IMR-90 (cell line): ENCODE measurements around the gene FGF6. TPM values are rescaled to one million over a fixed set of nuclear protein-coding genes. Genes with fewer than 3 reads are reported as not detected.

Source experiments
- ATAC-seq: fragments of 200-7000 bp; cut with Tn5 transposase; 2 replicates; pipeline ENCODE4 v1.9.1; 2020; ENCODE audit warnings: low read depth, mild to moderate bottlenecking, moderate library complexity
- BruUV-seq: library from RNA; stranded (reverse); fragments of 400-500 nt; replicated peaks from 2 replicates; lab custom pipeline; 2021; lab: Mats Ljungman, UMichigan
- CTCF ChIA-PET: fragments of 300-600 bp; formaldehyde crosslinking; extraction: SDS; loops from one replicate; lab custom pipeline; 2021; ENCODE audit warnings: antibody characterized with exemption; lab: Yijun Ruan, JAX
- POLR2A ChIA-PET: fragments of 300-600 bp; sonication (Branson Sonifier 250); formaldehyde crosslinking; loops from one replicate; lab custom pipeline; 2022; ENCODE audit warnings: antibody characterized with exemption; ENCODE audit not compliant: unreplicated experiment; lab: Charles Lee
- DNase-seq: peaks from one replicate; pipeline ENCODE4 v3.0.0; 2013
- H2AFZ ChIP-seq: replicated peaks from 2 replicates; pipeline ENCODE3; 2013; ENCODE audit warnings: low read length, mild to moderate bottlenecking; ENCODE audit not compliant: poor library complexity
- H2AK5ac ChIP-seq: 2 replicates; pipeline ENCODE4 v1.6.1; 2013; ENCODE audit warnings: low read depth, low read length, inconsistent platforms
- H2AK9ac ChIP-seq: replicated peaks from 2 replicates; pipeline ENCODE3; 2013; ENCODE audit warnings: mild to moderate bottlenecking, low read depth, low read length, moderate library complexity; ENCODE audit not compliant: poor library complexity
- H2BK120ac ChIP-seq: 2 replicates; pipeline ENCODE4 v1.6.1; 2013; ENCODE audit warnings: low read depth, low read length, inconsistent platforms
- H2BK15ac ChIP-seq: 3 replicates; pipeline ENCODE4 v1.6.1; 2013; ENCODE audit warnings: low read depth, low read length, inconsistent platforms
- H2BK20ac ChIP-seq: 2 replicates; pipeline ENCODE4 v1.6.1; 2013; ENCODE audit warnings: low read depth, mild to moderate bottlenecking, inconsistent platforms, low read length, moderate library complexity
- H2BK5ac ChIP-seq: 2 replicates; pipeline ENCODE4 v1.6.1; 2013; ENCODE audit warnings: mild to moderate bottlenecking, low read depth, low read length, inconsistent platforms; ENCODE audit not compliant: poor library complexity, severe bottlenecking
- H3K14ac ChIP-seq: replicated peaks from 2 replicates; pipeline ENCODE4 v1.6.1; 2013; ENCODE audit warnings: low read depth, low read length, inconsistent platforms
- H3K18ac ChIP-seq: 2 replicates; pipeline ENCODE4 v1.6.1; 2013; ENCODE audit warnings: low read depth, low read length, control low read depth
- H3K23ac ChIP-seq: 2 replicates; pipeline ENCODE4 v1.6.1; 2013; ENCODE audit warnings: low read depth, low read length, inconsistent platforms
- H3K27ac ChIP-seq: 2 replicates; pipeline ENCODE4 v1.5.1; 2013; ENCODE audit warnings: mild to moderate bottlenecking, control low read depth, low read length; ENCODE audit not compliant: insufficient read depth
- H3K27me3 ChIP-seq: 2 replicates; pipeline ENCODE4 v1.6.1; 2013; ENCODE audit warnings: low read length; ENCODE audit not compliant: control insufficient read depth, insufficient read depth
- H3K36me3 ChIP-seq: 2 replicates; pipeline ENCODE4 v1.6.1; 2013; ENCODE audit warnings: low read length, mixed read lengths; ENCODE audit not compliant: control insufficient read depth, insufficient read depth
- H3K4ac ChIP-seq: 2 replicates; pipeline ENCODE4 v1.6.1; 2013; ENCODE audit warnings: low read depth, low read length, inconsistent platforms
- H3K4me1 ChIP-seq: 2 replicates; pipeline ENCODE4 v1.6.1; 2013; ENCODE audit warnings: low read length, mixed read lengths; ENCODE audit not compliant: control insufficient read depth, insufficient read depth
- H3K4me2 ChIP-seq: 2 replicates; pipeline ENCODE4 v1.6.1; 2013; ENCODE audit warnings: low read depth, mild to moderate bottlenecking, control low read depth, low read length, moderate library complexity
- H3K4me3 ChIP-seq: 2 replicates; pipeline ENCODE4 v1.5.1; 2013; ENCODE audit warnings: low read depth, mild to moderate bottlenecking, control low read depth, low read length, moderate library complexity; ENCODE audit not compliant: insufficient read depth
- H3K56ac ChIP-seq: 2 replicates; pipeline ENCODE4 v1.6.1; 2013; ENCODE audit warnings: low read length, inconsistent platforms; ENCODE audit not compliant: insufficient read depth; ENCODE audit errors: extremely low read depth
- H3K79me1 ChIP-seq, 2 experiments: 2 replicates each; pipeline ENCODE4 v1.6.1; 2013; ENCODE audit warnings: low read length in 2 of 2, inconsistent platforms in 1 of 2, low read depth in 1 of 2
- H3K9ac ChIP-seq: 2 replicates; pipeline ENCODE4 v1.6.1; 2013; ENCODE audit warnings: low read depth, low read length, control low read depth
- H3K9me1 ChIP-seq: 2 replicates; pipeline ENCODE4 v1.6.1; 2013; ENCODE audit warnings: low read length, inconsistent platforms; ENCODE audit not compliant: insufficient read depth
- H3K9me3 ChIP-seq: 2 replicates; pipeline ENCODE4 v1.6.1; 2013; ENCODE audit warnings: low read length; ENCODE audit not compliant: control insufficient read depth, insufficient read depth
- H4K20me1 ChIP-seq: 2 replicates; pipeline ENCODE4 v1.6.1; 2013; ENCODE audit warnings: low read length, inconsistent platforms; ENCODE audit not compliant: insufficient read depth
- H4K5ac ChIP-seq: 2 replicates; pipeline ENCODE4 v1.6.1; 2013; ENCODE audit warnings: mild to moderate bottlenecking, low read depth, low read length, control low read depth
- H4K8ac ChIP-seq, 2 experiments: 2 replicates each; pipeline ENCODE4 v1.6.1; 2013; ENCODE audit warnings: low read depth in 2 of 2, low read length in 2 of 2, control low read depth in 1 of 2, inconsistent platforms in 1 of 2
- H4K91ac ChIP-seq: 2 replicates; pipeline ENCODE4 v1.6.1; 2013; ENCODE audit warnings: low read depth, low read length, inconsistent platforms; ENCODE audit not compliant: insufficient read depth
- BHLHE40 ChIP-seq: fragments of 150-350 bp; IDR thresholded peaks from 2 replicates; pipeline ENCODE4 v1.6.1; 2016; ENCODE audit warnings: mild to moderate bottlenecking, low read depth, low read length
- CEBPB ChIP-seq: IDR thresholded peaks from 2 replicates; pipeline ENCODE4 v1.6.1; 2012; ENCODE audit warnings: low read depth, low read length, improper control_type of control experiment
- CHD1 ChIP-seq: IDR thresholded peaks from 2 replicates; pipeline ENCODE4 v1.6.1; 2012; ENCODE audit warnings: low read depth, low read length, improper control_type of control experiment
- FOS ChIP-seq: fragments of 150-350 bp; IDR thresholded peaks from 2 replicates; pipeline ENCODE4 v1.6.1; 2016; ENCODE audit warnings: low read depth, low read length
- MAFK ChIP-seq: IDR thresholded peaks from 2 replicates; pipeline ENCODE4 v1.6.1; 2012; ENCODE audit warnings: low read depth, low read length, improper control_type of control experiment
- MAZ ChIP-seq: IDR thresholded peaks from 2 replicates; pipeline ENCODE4 v1.6.1; 2012; ENCODE audit warnings: low read depth, mild to moderate bottlenecking, low read length, improper control_type of control experiment, moderate library complexity, borderline replicate concordance
- MXI1 ChIP-seq: IDR thresholded peaks from 2 replicates; pipeline ENCODE4 v1.6.1; 2012; ENCODE audit warnings: low read depth, mild to moderate bottlenecking, low read length, moderate library complexity, borderline replicate concordance
- POLR2A ChIP-seq: IDR thresholded peaks from 2 replicates; pipeline ENCODE4 v1.6.1; 2012; ENCODE audit warnings: mild to moderate bottlenecking, low read depth, low read length
- RAD21 ChIP-seq: IDR thresholded peaks from 2 replicates; pipeline ENCODE4 v1.6.1; 2012; ENCODE audit warnings: low read length, improper control_type of control experiment
- RCOR1 ChIP-seq: IDR thresholded peaks from 2 replicates; pipeline ENCODE4 v1.6.1; 2012; ENCODE audit warnings: mild to moderate bottlenecking, low read length, improper control_type of control experiment; ENCODE audit not compliant: insufficient replicate concordance
- RFX5 ChIP-seq: IDR thresholded peaks from 2 replicates; pipeline ENCODE4 v1.8.0; 2012; ENCODE audit warnings: low read depth, mild to moderate bottlenecking, low read length, moderate library complexity
- SMC3 ChIP-seq: fragments of 150-350 bp; IDR thresholded peaks from 2 replicates; pipeline ENCODE4 v1.6.1; 2016; ENCODE audit warnings: low read depth, mild to moderate bottlenecking, antibody characterized with exemption, low read length, moderate library complexity
- WGBS, 2 experiments: methylation state at CpG; one replicate each; pipeline versions ENCODE4 v1.1.5 to v1.1.7; 2013; ENCODE audit warnings: missing lambda C conversion rate in 2 of 2; ENCODE audit not compliant: insufficient read length in 1 of 2; ENCODE audit errors: extremely low coverage in 2 of 2; 5-methylcytosine and 5-hydroxymethylcytosine counted together
- dilution Hi-C: fragments of 300-500 bp; cut with HindIII; formaldehyde crosslinking; loops from one replicate; pipeline ENCODE4 v1.14.3; 2018; ENCODE audit warnings: low sequenced_read_pairs; ENCODE audit not compliant: unreplicated experiment
- in situ Hi-C: fragments of 300-500 bp; cut with MboI; formaldehyde crosslinking; loops from 3 replicates; pipeline ENCODE4 v1.14.3; 2019; ENCODE audit warnings: low sequenced_read_pairs, inconsistent platforms, mixed read lengths
- intact Hi-C: fragments of 100-400 bp; cut with micrococcal nuclease; formaldehyde crosslinking; loops from 2 replicates; pipeline ENCODE4 v1.10.0; 2022
- polyA plus RNA-seq, 3 experiments: library from polyadenylated mRNA; depleted of rRNA; stranded (reverse); fragments of >200 nt; gene quantifications; 2 replicates each; pipeline ENCODE4 v1.2.3, GENCODE V29; 2012; ENCODE audit warnings: low replicate concordance in 1 of 3
- total RNA-seq: library from RNA; depleted of rRNA; stranded (reverse); fragments of >200 nt; gene quantifications from 2 replicates; pipeline ENCODE4 v1.2.3, GENCODE V29; 2012
- TF ChIP-seq, protein P1 (sequence below): fragments of 150-350 bp; IDR thresholded peaks from 2 replicates; pipeline ENCODE4 v1.6.1; 2016; ENCODE audit warnings: low read depth, mild to moderate bottlenecking, low read length, moderate library complexity, borderline replicate concordance

The FGF6 gene
- total and polyA plus RNA-seq, 2 of the 4 experiments (the other 2 are of a cell fraction): not detected

GRCh38 chr12:4444031-4444430 is 1.6 kb downstream of the FGF6 start:
- Histone ChIP-seq H3K4me3 (no peak overlapping the region), H2BK5ac (no peak overlapping the region), H2BK20ac (no peak overlapping the region), H2AFZ (no peak overlapping the region), H2BK15ac (no peak overlapping the region), H3K27ac (no peak overlapping the region), H3K9me1 (no peaks in the 10 kb centered on the region), H3K27me3 (peaks cover 17% of the 10 kb centered on the region), H3K4me2 (no peak overlapping the region), H3K18ac (no peak overlapping the region), H3K4me1 (no peaks in the 10 kb centered on the region), H3K36me3 (no peaks in the 10 kb centered on the region), H3K79me1 (no peaks in the 10 kb centered on the region), H3K56ac (no peak overlapping the region), H3K9me3 (no peaks in the 10 kb centered on the region), H4K5ac (no peak overlapping the region), H3K23ac (no peak overlapping the region), H4K20me1 (no peaks in the 10 kb centered on the region), H3K4ac (no peak overlapping the region), H2BK120ac (no peak overlapping the region), H2AK5ac (no peak overlapping the region), H4K8ac (no peak overlapping the region), H4K91ac (no peak overlapping the region), H2AK9ac (no peak overlapping the region), H3K9ac (no peak overlapping the region), H3K14ac (no peak overlapping the region)
- 20% methylated on average over 1 of the region's 8 CpGs; no CpG with 5 or more reads in 1 of the 2 experiments for WGBS, 2 experiments
- in situ Hi-C loops (no loop called here), intact Hi-C loops (no loop called here), dilution Hi-C loops (no loop called here)
- ATAC-seq: no peak
- CTCF ChIA-PET: no interaction called here
- POLR2A ChIA-PET: no interaction called here
- BruUV-seq: no TSS peak
- TF ChIP-seq RCOR1: no peak
- no peak for TF ChIP-seq POLR2A
- no peak for TF ChIP-seq FOS
- TF ChIP-seq CEBPB: no peak
- TF ChIP-seq RAD21: no peak
- no peak for TF ChIP-seq SMC3
- no peak for TF ChIP-seq RFX5
- TF ChIP-seq CHD1: no peak
- TF ChIP-seq MAZ: no peak
- TF ChIP-seq, protein P1, sequence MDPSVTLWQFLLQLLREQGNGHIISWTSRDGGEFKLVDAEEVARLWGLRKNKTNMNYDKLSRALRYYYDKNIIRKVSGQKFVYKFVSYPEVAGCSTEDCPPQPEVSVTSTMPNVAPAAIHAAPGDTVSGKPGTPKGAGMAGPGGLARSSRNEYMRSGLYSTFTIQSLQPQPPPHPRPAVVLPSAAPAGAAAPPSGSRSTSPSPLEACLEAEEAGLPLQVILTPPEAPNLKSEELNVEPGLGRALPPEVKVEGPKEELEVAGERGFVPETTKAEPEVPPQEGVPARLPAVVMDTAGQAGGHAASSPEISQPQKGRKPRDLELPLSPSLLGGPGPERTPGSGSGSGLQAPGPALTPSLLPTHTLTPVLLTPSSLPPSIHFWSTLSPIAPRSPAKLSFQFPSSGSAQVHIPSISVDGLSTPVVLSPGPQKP: no peak
- no peak for TF ChIP-seq MAFK
- no peak for TF ChIP-seq BHLHE40
- no peak for TF ChIP-seq MXI1
- DNase-seq: no peak
